UCSD-AML1 (cell line): ENCODE measurements around the gene BLMH.
"Not testable (repeated sequence)": the region's sequence is repeated elsewhere in the genome, so short reads cannot be mapped to it uniquely, and the experiment has no call there.

Experiments used
- DNase-seq: peaks from one replicate; lab custom pipeline; 2025; ENCODE audit not compliant: unreplicated experiment; lab: John Stamatoyannopoulos, UW

BLMH gene

DNA sequence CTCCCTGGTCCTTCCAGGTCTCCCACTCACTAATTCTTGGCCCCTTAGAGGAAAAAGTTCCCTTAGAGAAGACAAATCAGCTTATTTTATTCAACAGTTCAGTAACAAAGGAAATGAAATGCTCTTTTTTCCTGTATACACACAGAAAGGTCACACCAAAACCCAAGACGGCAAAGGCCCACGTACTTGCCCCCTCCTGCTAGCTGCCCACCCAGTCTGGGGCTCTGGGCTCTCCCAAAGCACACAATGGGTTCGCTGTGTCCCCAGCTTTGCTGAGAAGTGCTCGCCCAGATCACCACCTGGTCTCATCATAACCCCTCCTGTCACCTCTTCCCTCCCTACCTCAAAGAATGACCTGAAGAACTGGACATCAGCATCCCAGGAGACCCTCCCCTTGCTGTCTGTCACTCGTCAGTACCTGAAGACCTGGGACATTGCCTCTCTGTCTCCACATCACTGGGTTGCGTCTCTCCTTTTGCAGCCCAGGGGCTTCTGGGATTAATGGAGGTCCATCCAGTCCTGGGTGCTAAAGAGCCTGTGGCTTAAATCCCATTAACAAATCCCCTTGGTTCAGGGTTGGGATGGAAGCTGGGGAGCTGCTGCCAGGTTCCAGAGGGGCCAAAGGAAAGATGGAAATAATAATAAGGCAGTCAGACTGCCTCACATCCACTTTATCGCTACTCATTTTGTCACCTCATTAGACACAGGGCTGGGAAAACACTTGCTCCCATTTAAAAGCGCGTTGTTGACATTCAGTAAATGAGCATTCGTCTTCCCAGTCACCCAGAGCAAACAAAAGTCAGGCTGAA is 59.5 kb downstream of the BLMH start:
- DNase-seq, result no peak

DNA sequence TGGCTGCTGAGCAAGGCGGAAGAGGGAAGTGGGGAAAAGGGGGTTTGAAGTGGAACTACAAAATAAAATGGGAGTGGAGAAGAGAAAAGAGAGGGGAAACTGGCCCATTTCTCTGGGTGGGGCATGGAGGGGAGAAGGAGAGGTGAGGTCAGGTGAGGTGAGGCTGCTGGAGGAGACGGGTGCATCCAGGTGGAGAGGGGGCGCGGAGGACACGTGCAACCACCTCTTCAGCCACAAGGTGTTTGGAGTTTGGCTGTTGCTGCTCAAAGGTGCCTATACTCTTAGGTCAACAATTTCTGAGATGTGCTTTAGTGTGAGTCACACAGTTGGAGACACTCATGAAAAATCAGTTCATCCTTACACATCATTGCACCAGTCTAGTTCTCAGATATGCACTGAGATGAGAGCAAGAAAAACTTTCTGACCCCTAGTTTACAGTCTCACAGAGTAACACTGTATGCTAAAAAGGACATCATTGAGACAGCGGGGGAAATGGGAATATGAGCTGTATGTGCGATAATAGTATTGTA is 61.1 kb downstream of the BLMH start:
- DNase-seq, result no peak

DNA sequence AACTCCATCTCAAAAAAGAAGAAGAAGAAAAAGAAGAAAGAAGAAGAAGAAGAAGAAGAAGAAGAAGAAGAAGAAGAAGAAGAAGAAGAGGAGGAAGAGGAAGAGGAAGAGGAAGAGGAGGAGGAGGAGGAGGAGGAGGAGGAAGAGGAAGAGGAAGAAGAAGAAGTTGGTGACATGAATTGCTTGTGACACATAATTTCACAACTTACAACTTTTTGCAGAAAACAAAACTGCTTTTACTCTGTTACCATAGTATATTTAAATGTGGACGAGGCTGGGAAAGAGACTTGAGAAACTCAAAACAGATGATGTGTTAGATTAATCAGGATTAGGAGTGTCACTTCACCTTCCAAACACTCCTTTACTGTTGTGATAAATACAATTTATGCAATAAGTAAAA is 61.7 kb downstream of the BLMH start:
- not testable (repeated sequence) for DNase-seq

DNA sequence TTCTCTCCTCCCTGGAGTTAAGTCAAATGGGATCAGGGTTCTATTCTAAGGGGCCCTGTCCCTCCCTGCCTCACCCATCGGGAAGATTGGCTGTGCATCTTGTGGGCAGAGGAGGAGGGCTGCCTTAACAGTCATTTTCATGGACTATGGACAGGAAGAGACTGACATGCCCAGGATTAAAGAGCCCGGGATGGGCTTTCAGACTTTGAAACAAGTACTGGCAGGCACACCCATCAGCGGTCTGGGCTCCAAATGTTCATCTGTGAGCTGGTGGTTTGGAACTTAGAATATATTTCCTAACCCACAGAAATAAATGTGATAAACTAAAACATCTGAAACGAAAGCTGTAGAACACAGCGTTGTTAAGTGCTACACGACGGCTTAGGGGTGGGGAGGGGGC is 62.7 kb downstream of the BLMH start:
- no peak for DNase-seq

DNA sequence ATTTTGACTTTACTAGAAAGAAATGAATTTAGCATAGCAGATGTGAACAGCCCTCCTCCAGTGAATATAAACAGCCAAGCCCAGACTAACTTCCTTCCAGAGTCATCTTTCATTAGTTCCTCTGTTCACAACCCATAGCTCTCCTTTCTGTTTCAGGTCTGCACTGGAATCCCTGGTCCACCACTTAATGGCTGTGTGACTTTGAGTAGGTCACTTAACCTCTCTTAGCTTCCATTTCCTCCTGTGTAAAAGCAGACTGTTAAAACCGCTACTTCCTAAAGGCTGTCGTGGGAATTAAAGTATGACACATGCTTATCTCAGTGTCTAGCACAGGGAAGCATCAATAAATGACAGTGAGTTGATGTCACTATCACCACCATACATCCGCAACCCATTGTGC is 63.7 kb downstream of the BLMH start:
- DNase-seq, result no peak

DNA sequence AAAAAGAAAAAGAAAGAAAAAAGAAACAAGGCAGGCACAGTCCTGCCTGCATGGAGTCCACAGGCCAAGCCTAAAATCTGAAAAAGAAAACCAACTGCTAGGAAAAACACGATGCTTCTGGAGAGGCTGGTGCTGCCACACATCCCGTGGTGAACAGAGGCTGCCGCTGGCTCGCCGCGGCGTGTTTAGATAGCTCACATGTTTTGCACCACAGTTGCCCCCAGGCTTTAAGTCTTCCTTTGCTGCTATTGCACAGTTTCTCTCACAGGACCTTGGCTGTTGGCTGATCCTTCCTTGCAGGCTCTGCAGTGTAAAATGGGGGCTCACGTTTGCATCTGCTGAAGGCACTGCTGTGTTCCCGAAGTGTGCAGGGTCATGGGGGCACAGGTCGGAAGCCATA is 64.9 kb downstream of the BLMH start:
- no peak for DNase-seq

DNA sequence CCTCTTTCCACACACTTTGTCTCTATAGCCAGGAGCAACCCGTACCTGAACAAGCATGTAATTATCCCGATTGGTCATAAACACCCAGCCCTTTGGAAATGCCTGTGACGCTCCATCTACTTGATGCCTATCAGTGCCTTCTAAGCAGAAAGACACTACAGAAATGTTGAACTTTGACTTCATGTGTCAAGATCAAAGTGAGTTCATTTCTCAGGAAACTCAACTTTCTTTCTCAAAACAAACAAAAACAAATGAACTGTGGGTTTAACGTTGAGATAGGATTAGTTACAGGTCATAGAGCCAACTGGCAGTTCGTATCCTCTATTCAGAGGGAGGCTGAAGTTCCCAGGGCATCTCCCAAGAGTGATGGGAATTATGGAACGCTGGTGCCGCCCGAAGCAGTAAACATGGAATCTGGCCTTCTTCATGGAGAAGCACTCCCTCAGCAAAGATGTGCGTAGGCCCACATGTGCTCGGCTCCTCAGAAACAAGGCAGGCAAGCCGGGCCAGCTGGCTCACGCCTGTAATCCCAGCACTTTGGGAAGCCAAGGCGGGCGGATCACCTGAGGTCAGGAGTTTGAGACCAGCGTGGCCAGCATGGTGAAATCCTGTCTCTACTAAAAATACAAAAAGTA is 65.7 kb downstream of the BLMH start:
- no peak for DNase-seq

DNA sequence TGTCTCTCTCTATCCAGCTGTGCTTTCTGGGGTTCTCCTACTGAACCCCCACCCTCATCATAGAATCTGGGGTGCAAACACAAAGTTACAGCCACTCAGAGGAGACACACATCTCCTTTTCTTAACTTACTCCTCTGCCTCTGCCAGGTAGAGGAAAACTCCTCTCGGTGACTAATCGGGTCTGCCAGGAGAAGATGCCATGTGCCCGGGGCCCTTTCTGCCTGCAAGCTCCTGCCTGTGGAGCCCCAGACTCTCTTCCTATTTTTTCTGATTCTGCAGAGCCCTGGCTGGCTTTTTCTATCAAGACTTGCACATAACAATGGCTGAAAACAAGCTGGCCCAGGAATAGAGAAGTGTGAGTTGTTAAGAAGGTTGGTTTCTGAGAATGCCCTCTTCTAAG is 66.6 kb downstream of the BLMH start:
- DNase-seq, result no peak

DNA sequence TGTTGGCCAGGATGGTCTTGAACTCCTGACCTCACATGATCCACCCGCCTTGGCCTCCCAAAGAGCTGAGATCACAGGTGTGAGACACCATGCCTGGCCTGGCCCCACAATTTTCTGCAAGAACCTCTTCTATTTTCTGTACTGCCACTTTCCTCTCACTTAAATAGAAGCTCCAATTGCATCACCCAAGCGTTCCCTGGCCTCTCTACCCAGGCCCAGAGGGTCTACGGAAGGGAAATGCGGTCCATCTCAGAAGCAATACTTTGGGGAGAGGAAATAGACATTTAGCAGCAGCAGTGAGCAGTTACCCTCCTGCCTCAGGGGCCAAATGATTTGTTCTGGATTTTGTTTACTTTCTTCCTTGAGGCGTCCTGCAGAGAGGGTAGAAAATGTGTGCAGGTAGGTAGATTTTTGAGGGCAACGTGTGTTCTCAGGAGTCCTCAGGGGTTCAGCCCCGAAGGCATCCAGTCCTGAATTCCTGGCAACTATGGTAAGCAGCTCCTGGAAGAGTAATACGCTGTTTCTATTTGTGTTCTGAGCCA is 67.3 kb downstream of the BLMH start:
- no peak for DNase-seq

DNA sequence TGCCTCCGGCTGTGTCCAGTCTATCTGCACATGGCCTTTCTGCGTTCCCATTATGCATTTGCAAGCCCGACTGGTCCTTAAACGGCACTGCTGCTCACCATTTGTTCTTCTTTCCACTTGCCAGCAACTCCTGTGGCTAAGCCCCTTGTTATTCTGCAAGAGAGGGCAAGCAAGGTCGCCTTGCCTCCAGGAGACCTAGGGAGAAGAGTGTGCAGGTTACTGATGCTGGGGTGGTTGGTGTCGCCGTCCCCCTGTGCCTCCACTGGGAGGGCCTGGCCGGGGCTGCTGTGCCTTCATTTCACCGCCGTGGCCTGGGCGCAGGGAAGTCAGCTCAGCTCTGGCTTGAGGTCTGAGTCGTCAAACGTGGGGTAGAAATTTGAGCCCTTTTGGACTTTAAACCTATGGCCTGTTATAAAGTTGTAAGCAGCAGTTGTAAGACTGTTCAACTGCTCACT is 69.0 kb downstream of the BLMH start:
- DNase-seq, result no peak

DNA sequence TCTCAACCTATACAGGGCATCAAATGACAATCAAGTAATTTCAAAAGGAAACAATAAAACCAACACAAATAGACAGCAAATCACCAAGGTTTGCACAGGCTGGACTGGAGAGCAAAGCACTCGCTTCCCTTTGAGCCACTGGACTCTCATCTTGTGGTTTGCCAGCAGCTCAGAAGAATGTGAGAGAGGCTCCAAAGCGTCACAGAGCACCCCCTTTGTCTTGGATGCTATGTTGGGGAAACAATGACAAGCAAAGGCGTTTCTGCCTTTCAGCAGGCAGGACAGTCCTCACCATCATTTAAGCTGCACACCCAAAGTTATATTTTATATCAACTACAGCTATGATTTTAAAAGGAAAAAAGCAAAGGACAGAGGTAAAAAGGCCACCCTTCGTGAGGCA is 69.5 kb downstream of the BLMH start:
- no peak for DNase-seq

DNA sequence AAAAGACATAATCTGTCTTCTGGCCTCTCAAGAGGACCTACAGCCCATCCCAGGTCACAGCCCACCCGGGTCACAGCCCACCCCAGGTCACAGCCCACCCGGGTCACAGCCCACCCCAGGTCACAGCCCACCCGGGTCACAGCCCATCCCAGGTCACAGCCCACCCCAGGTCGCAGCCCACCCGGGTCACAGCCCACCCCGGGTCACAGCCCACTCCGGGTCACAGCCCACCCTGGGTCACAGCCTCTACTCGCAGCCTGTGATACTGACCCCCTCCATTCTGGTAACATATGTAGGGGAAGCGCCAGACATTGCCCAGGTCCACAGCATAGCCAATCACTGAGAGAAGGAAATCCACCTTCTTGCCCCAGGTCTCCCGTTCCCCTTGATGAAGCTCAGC is 70.4 kb downstream of the BLMH start:
- DNase-seq, result no peak

DNA sequence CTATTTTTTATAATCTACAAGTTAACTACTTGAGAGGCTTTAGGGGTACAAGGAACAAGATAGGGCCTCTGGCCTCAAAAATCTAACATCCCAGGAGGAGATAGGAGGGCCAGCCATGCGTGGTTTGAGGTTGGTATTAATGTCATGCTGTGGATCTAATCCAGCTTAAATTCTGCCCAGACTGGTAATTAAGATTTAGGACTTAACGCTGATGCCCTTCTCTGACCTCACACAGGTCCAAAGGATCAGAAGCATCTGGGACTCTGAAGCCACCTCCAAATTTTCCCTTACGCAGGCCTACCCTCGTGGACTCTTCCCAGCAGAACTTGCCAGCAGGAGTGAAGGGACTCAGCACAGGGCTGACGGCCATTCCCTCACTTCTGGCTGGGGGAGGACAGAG is 71.3 kb downstream of the BLMH start:
- no peak for DNase-seq

DNA sequence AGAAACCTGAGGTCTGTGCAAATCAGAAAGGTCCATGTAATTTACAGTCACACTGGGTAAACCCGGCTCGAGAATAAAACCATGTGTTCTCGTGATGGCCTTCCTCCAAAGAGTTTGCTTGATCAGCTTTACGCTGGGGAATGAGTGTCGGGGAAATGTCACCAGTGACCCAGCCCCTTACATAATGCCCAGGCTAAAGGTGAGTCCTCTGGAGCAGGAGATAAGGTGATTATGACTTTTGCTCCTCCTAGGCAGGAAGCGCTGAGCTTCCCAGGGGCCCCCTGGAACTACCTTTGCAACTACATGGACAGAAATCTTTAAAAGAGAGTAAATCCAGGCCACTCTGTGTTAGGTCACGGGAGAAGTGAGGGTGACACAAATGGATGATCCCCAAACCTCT is 71.9 kb downstream of the BLMH start:
- no peak for DNase-seq

DNA sequence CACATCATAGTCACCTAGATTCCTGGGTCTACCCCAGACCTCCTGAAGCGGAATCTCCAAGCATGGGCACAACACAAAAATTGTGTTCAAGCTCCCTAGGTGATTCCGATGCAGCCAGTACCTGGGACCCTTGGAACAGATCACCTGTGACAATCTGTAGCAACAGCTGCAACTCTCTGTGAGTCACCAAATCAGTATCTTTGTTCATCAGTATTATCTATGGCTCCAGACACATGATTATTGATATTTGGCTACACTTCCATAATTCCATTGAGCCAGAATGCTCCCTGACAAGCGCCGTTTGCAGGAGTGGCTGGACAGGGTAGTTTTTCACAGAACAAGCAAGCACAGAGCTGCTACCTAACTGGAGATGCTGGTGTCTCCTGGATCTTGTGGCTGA is 72.4 kb downstream of the BLMH start:
- DNase-seq, result no peak

DNA sequence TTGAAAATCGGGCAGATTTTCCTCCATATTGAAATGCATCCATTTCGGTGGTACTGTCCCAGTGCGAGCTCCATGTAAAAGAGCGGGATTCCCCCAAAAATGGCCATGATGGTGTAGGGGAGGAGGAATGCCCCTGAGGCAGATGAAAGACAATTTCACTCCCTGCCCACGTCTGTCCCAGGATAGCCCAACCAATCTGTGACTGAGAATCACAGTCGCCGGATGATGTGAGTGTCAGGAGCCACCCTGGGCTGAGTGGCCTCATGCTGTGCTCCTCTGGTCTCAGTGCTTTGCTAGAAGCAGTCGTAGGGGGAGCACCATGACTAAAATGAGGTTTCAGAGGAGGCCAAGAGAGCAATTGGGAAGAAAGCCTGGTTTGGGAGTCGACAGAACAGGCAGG is 72.9 kb downstream of the BLMH start:
- no peak for DNase-seq

DNA sequence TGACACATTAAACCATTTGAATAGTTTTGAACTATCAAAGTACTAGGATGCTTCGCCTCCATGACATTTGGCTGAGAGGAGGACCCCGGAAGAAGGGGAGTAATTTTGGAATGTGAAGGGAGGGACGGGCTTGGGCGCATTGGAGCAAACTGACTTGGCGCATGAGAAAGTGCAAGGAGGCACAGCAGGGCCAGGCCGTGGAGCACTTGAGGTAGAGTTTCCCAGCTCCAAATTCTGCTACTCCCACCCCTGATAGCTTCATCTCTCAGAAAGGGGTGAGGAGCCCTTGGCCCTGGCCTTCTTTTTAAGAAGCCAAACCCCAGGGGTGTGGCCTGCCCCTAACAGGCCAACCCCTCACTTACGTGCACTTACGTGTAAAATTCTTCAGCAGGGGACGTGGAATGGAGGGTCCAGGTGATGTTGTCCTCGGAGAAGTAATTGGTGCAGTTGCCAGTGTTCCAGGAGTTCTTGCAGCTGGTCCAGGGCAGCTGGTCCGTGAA is 73.9 kb downstream of the BLMH start:
- DNase-seq, result no peak

DNA sequence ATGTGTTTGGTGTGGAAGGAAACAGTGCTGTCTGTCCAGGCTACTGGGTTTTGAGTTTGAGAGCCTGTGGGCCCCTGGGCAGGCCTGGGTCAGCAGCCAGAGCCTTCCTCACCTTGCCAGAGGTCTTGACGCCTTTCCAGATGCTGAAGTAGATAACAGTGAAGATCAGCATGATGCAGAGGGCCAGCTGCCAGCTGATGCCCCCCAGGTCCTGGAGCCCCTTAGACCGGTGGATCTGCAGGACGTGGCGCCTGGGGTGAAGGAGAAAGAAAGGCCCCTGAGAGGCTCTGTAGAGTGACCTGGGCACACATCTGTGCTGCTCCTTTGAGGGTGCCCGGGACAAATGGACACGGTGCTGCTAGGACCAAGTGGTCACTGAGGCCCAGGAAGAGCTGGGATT is 74.7 kb downstream of the BLMH start:
- DNase-seq, result no peak

DNA sequence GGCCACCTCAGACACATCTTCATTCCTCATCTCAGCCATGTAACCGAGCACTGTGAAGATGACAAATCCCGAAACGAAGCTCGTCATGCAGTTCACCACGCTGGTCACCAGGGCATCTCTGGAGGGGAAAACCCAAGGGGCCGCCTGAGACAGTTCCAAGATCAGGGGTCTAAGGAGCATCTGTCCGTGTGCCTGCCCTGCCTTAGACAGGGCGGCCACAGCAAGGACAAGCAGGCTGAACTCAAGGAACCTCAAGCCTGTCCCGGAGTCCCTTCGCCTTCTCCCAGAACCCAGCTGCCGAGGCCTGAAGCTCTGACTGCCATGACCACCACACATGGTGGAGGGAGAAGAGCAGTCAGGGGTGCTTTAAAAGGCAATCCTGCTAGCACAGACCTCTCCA is 79.0 kb downstream of the BLMH start:
- DNase-seq, result no peak

DNA sequence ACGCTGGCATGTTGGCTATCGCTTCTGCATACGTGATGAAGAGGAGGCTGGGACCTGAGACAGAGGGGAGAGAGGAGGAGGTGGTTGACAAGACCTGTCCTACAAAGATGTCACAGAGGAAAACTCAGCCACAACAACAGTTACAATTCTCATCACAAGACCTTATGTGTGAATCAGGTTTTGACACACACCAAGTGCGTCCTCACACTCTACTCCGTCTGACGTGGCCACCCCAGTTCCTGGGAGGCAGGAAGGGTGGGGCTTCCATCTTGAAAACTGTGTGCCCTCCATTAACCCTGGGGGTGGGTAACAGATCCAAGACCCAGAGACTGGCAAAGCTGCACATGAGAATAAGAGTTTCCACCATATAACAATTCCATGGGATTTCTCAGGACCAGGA is 80.4 kb downstream of the BLMH start:
- DNase-seq, result no peak

DNA sequence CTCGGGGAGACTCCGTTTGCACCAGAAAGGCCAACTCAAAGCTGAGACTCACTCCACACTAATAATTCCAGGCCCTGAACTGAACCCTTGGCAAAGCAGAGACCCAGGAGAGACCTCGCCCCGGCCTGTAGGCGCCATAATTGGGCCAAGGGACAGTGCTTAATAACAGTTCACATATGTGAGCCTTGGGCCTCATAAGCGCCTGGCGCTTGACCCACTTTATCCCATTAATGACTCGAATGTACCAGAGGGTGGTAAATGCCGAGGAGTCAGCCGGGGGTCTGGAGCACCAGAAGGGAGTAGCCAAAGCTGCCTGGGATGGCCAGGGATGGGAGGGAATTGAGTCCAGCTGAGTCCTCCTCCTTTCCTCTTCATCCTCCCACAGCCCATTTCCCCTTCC is 80.8 kb downstream of the BLMH start:
- DNase-seq, result no peak

DNA sequence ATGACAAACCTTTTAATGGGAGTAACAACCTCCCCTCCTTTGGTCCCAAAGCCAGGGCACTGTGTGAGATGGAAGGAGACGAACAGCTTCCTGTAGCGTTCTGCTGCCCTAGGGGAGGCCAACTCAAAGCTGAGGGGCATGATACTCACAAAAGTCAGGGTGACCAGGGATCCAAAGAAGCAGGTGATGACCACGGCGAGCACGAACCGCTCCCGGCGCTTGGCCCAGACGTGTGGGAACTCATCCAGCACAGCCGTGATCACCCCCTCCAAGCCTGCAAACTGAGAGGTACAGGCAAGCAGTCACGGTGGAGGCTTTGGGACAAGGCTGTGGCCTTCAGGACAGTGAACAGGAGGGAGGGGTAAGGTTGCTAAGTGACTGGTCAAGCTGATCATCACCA is 81.4 kb downstream of the BLMH start:
- no peak for DNase-seq
